Smooth muscle cell (in vitro differentiated cells): ENCODE measurements around the gene MTX2. TPM values are rescaled to one million over a fixed set of nuclear protein-coding genes. Genes with fewer than 3 reads are reported as not detected.

Experiments
- DNase-seq: peaks from one replicate; lab custom pipeline; 2025; ENCODE audit not compliant: unreplicated experiment; lab: John Stamatoyannopoulos, UW
- H2AFZ ChIP-seq: fragments of 200-600 bp; sonication (generic); 2 replicates; pipeline ENCODE4 v1.6.0; 2016; ENCODE audit warnings: antibody characterized with exemption, low read depth, mild to moderate bottlenecking
- H3F3A ChIP-seq: fragments of 200-600 bp; sonication (generic); 2 replicates; pipeline ENCODE4 v1.6.0; 2017; ENCODE audit warnings: antibody characterized with exemption, low read depth
- H3K27ac ChIP-seq: fragments of 200-600 bp; sonication (generic); 2 replicates; pipeline ENCODE4 v1.5.1; 2016; ENCODE audit warnings: low read depth, mild to moderate bottlenecking
- H3K27me3 ChIP-seq: fragments of 200-600 bp; sonication (generic); 2 replicates; pipeline ENCODE4 v1.6.1; 2016; ENCODE audit warnings: low read depth, mild to moderate bottlenecking
- H3K36me3 ChIP-seq: fragments of 200-600 bp; sonication (generic); 2 replicates; pipeline ENCODE4 v1.5.1; 2016; ENCODE audit warnings: low read depth
- H3K4me1 ChIP-seq: fragments of 200-600 bp; sonication (generic); 2 replicates; pipeline ENCODE4 v1.5.1; 2016; ENCODE audit warnings: low read depth
- H3K4me2 ChIP-seq: fragments of 200-600 bp; sonication (generic); 2 replicates; pipeline ENCODE4 v1.6.0; 2016; ENCODE audit warnings: mild to moderate bottlenecking
- H3K4me3 ChIP-seq: fragments of 200-600 bp; sonication (generic); 2 replicates; pipeline ENCODE4 v1.5.1; 2016; ENCODE audit warnings: mild to moderate bottlenecking
- H3K79me2 ChIP-seq: fragments of 200-600 bp; sonication (generic); 2 replicates; pipeline ENCODE4 v1.6.0; 2016; ENCODE audit warnings: low read depth, mild to moderate bottlenecking
- H3K9ac ChIP-seq: fragments of 200-600 bp; sonication (generic); 2 replicates; pipeline ENCODE4 v1.6.0; 2016; ENCODE audit warnings: low read depth
- H3K9me3 ChIP-seq: fragments of 200-600 bp; sonication (generic); replicated peaks from 2 replicates; pipeline ENCODE4 v1.5.1; 2016; ENCODE audit warnings: low read depth
- H4K20me1 ChIP-seq: fragments of 200-600 bp; sonication (generic); 2 replicates; pipeline ENCODE4 v1.6.0; 2016; ENCODE audit warnings: low read depth
- CTCF ChIP-seq: fragments of 200-600 bp; sonication (generic); IDR thresholded peaks from 2 replicates; pipeline ENCODE4 v1.5.1; 2017; ENCODE audit warnings: borderline replicate concordance, mild to moderate bottlenecking, antibody characterized with exemption; ENCODE audit not compliant: insufficient read depth, poor library complexity, severe bottlenecking
- WGBS: methylation state at CpG from one replicate; pipeline ENCODE4 v1.1.7; 2016; ENCODE audit warnings: low lambda C conversion rate; 5-methylcytosine and 5-hydroxymethylcytosine counted together
- polyA plus RNA-seq: library from polyadenylated mRNA; unstranded; fragments of >200 nt; fragmentation: Nextera tagmentation; extraction: Ambion mirVana; gene quantifications from 2 replicates; pipeline ENCODE4 v1.2.1, GENCODE V29; 2016
- total RNA-seq: library from RNA; depleted of rRNA; stranded (reverse); fragments of >200 nt; gene quantifications from 2 replicates; pipeline ENCODE4 v1.2.3, GENCODE V29; 2014

MTX2 gene
- total and polyA plus RNA-seq, 2 experiments from 2014 or later = 27.7 to 39.2 TPM

- H3K4me3 ChIP-seq = no peak overlapping the region
- no peak overlapping the region for H3K9ac ChIP-seq
- no peak overlapping the region for H3K27ac ChIP-seq
- no peak overlapping the region for H2AFZ ChIP-seq
- H3K27me3 ChIP-seq = no peaks in the 10 kb centered on the region
- H3F3A ChIP-seq = no peaks in the 10 kb centered on the region
- H3K4me1 ChIP-seq = no peaks in the 10 kb centered on the region
- WGBS = 88% methylated on average over 3 of the region's 3 CpGs
- no peak for DNase-seq
- no peaks in the 10 kb centered on the region for H3K9me3 ChIP-seq
- H4K20me1 ChIP-seq = peaks cover 99% of the 10 kb centered on the region
- H3K4me2 ChIP-seq = no peak overlapping the region
- TF ChIP-seq CTCF = no peak
- peaks cover 83% of the 10 kb centered on the region for H3K79me2 ChIP-seq
- H3K36me3 ChIP-seq = no peaks in the 10 kb centered on the region
Measured at GRCh38 chr2:176280867-176281658, 11.8 kb downstream of the MTX2 start.

- peaks cover 99% of the 10 kb centered on the region for H4K20me1 ChIP-seq
- no peaks in the 10 kb centered on the region for H3K36me3 ChIP-seq
- H3K4me1 ChIP-seq = no peaks in the 10 kb centered on the region
- H2AFZ ChIP-seq = no peak overlapping the region
- no peak overlapping the region for H3K9ac ChIP-seq
- H3F3A ChIP-seq = no peaks in the 10 kb centered on the region
- no peaks in the 10 kb centered on the region for H3K27me3 ChIP-seq
- DNase-seq = no peak
- TF ChIP-seq CTCF = no peak
- H3K27ac ChIP-seq = no peak overlapping the region
- 87% methylated on average over 1 of the region's 1 CpG for WGBS
- no peaks in the 10 kb centered on the region for H3K9me3 ChIP-seq
- H3K79me2 ChIP-seq = peaks cover 71% of the 10 kb centered on the region
- H3K4me3 ChIP-seq = no peak overlapping the region
- H3K4me2 ChIP-seq = no peak overlapping the region
Measured at GRCh38 chr2:176283291-176284068, 14.2 kb downstream of the MTX2 start.

GRCh38 chr2:176284461-176285049, 15.3 kb downstream of the MTX2 start:
- no peaks in the 10 kb centered on the region for H3F3A ChIP-seq
- H3K27me3 ChIP-seq = no peaks in the 10 kb centered on the region
- 95% methylated on average over 1 of the region's 1 CpG for WGBS
- H3K4me3 ChIP-seq = no peak overlapping the region
- TF ChIP-seq CTCF = no peak
- no peak overlapping the region for H3K27ac ChIP-seq
- H3K79me2 ChIP-seq = peaks cover 70% of the 10 kb centered on the region
- peaks cover 100% of the 10 kb centered on the region for H4K20me1 ChIP-seq
- no peaks in the 10 kb centered on the region for H3K36me3 ChIP-seq
- no peak overlapping the region for H2AFZ ChIP-seq
- H3K4me1 ChIP-seq = no peaks in the 10 kb centered on the region
- H3K4me2 ChIP-seq = no peak overlapping the region
- DNase-seq = no peak
- H3K9ac ChIP-seq = no peak overlapping the region
- H3K9me3 ChIP-seq = no peaks in the 10 kb centered on the region
